K562 (cell line): Measurements from ENCODE around the gene PRELID3B. TPM values are rescaled to one million over a fixed set of nuclear protein-coding genes. Genes with fewer than 3 reads are reported as not detected.

Experiments used
- ATAC-seq: fragments of 200-7000 bp; cut with Tn5 transposase; 3 replicates; pipeline ENCODE4 v1.9.1; 2020; ENCODE audit warnings: moderate library complexity
- BruUV-seq: library from RNA; stranded (reverse); fragments of 400-500 nt; replicated peaks from 2 replicates; lab custom pipeline; 2021; lab: Mats Ljungman, UMichigan
- CTCF ChIA-PET: fragments of 300-600 bp; formaldehyde crosslinking; extraction: SDS; loops from one replicate; lab custom pipeline; 2021; ENCODE audit warnings: low intra/inter-chr PET ratio; lab: Yijun Ruan, JAX
- POLR2A ChIA-PET: fragments of 300-600, 350-650 bp; sonication (Branson Sonifier 250); formaldehyde crosslinking; extraction: SDS; loops from one replicate; lab custom pipeline; 2021; ENCODE audit warnings: antibody characterized with exemption, inconsistent platforms; lab: Yijun Ruan, JAX
- DNase-seq, 4 experiments: peaks; one replicate each; pipeline versions ENCODE4 v3.0.0 to v3.0.0-alpha.2; 2011 to 2018; ENCODE audit warnings: low spot score in 3 of 4, mixed read lengths in 3 of 4; ENCODE audit errors: extremely low read depth in 1 of 4
- FAIRE-seq: peaks from 2 replicates; lab custom pipeline; 2011; peaks lifted over from hg19 to GRCh38; lab: Jason Lieb, UNC
- H2AFZ ChIP-seq: 2 replicates; pipeline ENCODE4 v1.6.0; 2011; ENCODE audit warnings: low read depth, low read length, control low read depth, inconsistent platforms
- H3K27ac ChIP-seq: fragments of 200-600 bp; 3 replicates; pipeline ENCODE4 v1.8.0; 2011; ENCODE audit warnings: low read depth, mild to moderate bottlenecking, control low read depth, inconsistent platforms, low read length, moderate library complexity, mixed read lengths; ENCODE audit errors: extremely low read depth
- H3K27me3 ChIP-seq, 2 experiments: fragments of 300-600 bp in 1 of 2; 2 replicates in 1 of 2; 3 replicates in 1 of 2; pipeline versions ENCODE4 v1.6.0 to v1.8.0; 2011; ENCODE audit warnings: inconsistent platforms in 2 of 2, low read length in 2 of 2, mild to moderate bottlenecking in 1 of 2, mixed read lengths in 1 of 2, moderate library complexity in 1 of 2; ENCODE audit not compliant: control insufficient read depth in 2 of 2, insufficient read depth in 2 of 2
- H3K36me3 ChIP-seq: fragments of 300-600 bp; 3 replicates; pipeline ENCODE4 v1.8.0; 2011; ENCODE audit warnings: mild to moderate bottlenecking, low read length, inconsistent platforms; ENCODE audit not compliant: control insufficient read depth, insufficient read depth
- H3K4me1 ChIP-seq, 2 experiments: fragments of 200-600 bp in 1 of 2; replicated peaks in 1 of 2; 2 replicates in 1 of 2; 3 replicates in 1 of 2; pipeline versions ENCODE4 v1.5.1 to v1.8.0; 2011; ENCODE audit warnings: inconsistent platforms in 2 of 2, low read length in 2 of 2, mild to moderate bottlenecking in 1 of 2, mixed read lengths in 1 of 2, moderate library complexity in 1 of 2; ENCODE audit not compliant: control insufficient read depth in 2 of 2, insufficient read depth in 2 of 2
- H3K4me2 ChIP-seq: 2 replicates; pipeline ENCODE4 v1.6.1; 2011; ENCODE audit warnings: low read length, control low read depth, inconsistent platforms, mixed read lengths; ENCODE audit not compliant: insufficient read depth
- H3K4me3 ChIP-seq: fragments of 200-600 bp; sonication (generic), shearing (Covaris generic); 2 replicates; pipeline ENCODE4 v1.5.1; 2016; ENCODE audit warnings: control low read depth, inconsistent platforms
- H3K79me2 ChIP-seq: fragments of 200-600 bp; 3 replicates; pipeline ENCODE4 v1.8.0; 2011; ENCODE audit warnings: low read length, inconsistent platforms; ENCODE audit not compliant: control insufficient read depth, insufficient read depth
- H3K9ac ChIP-seq, 2 experiments: 2 replicates each; pipeline versions ENCODE4 v1.6.0 to v1.6.1; 2011; ENCODE audit warnings: low read depth in 2 of 2, low read length in 2 of 2, control low read depth in 1 of 2, inconsistent platforms in 1 of 2, mild to moderate bottlenecking in 1 of 2, mixed read lengths in 1 of 2; ENCODE audit not compliant: insufficient read depth in 1 of 2
- H3K9me1 ChIP-seq: one replicate; pipeline ENCODE4 v1.6.0; 2011; ENCODE audit warnings: inconsistent platforms, mild to moderate bottlenecking, low read length, moderate library complexity; ENCODE audit not compliant: control insufficient read depth, insufficient read depth
- H3K9me3 ChIP-seq: replicated peaks from 2 replicates; pipeline ENCODE4 v1.5.1; 2011; ENCODE audit warnings: low read depth, low read length, inconsistent platforms; ENCODE audit not compliant: control insufficient read depth, insufficient read depth
- H4K20me1 ChIP-seq: replicated peaks from 2 replicates; pipeline ENCODE4 v1.6.1; 2011; ENCODE audit warnings: low read length, inconsistent platforms, mixed read lengths; ENCODE audit not compliant: control insufficient read depth, insufficient read depth
- CHAMP1 ChIP-seq: fragments of 450-650 bp; IDR thresholded peaks from 2 replicates; pipeline ENCODE4 v1.6.1; 2016; ENCODE audit warnings: mild to moderate bottlenecking
- HEY1 ChIP-seq: fragments of 250-450 bp; sonication (Bioruptor Pico); IDR thresholded peaks from 2 replicates; pipeline ENCODE4 v1.5.0; 2020; ENCODE audit warnings: mild to moderate bottlenecking, moderate library complexity, borderline replicate concordance
- KLF1 ChIP-seq: fragments of 450-650 bp; IDR thresholded peaks from 2 replicates; pipeline ENCODE4 v1.6.1; 2016; ENCODE audit warnings: missing genetic modification characterization, missing compliant biosample characterization
- MAZ ChIP-seq, 2 experiments: fragments of 450-650 bp in 1 of 2; sonication (generic) in 1 of 2; formaldehyde crosslinking; IDR thresholded peaks in 1 of 2; conservative IDR thresholded peaks in 1 of 2; 2 replicates each; pipeline versions ENCODE4 v1.4.0 to v1.5.0; 2020; ENCODE audit warnings: mild to moderate bottlenecking in 1 of 2, missing genetic modification reagents in 1 of 2
- MCM3 ChIP-seq: fragments of 450-650 bp; IDR thresholded peaks from 2 replicates; pipeline ENCODE4 v1.6.1; 2016
- RBM34 ChIP-seq: fragments of 200-400 bp; formaldehyde crosslinking; IDR thresholded peaks from 2 replicates; pipeline ENCODE4 v1.6.1; 2018; ENCODE audit warnings: low read length, borderline replicate concordance; ENCODE audit not compliant: insufficient read depth
- ZKSCAN3 ChIP-seq: fragments of 250-450 bp; sonication (Bioruptor Pico); IDR thresholded peaks from 2 replicates; pipeline ENCODE4 v1.4.0; 2020
- ZNF224 ChIP-seq: sonication (generic); formaldehyde crosslinking; IDR thresholded peaks from 2 replicates; pipeline ENCODE4 v1.8.0; 2022; ENCODE audit warnings: mild to moderate bottlenecking, missing genetic modification reagents
- ZNF785 ChIP-seq: fragments of 250-450 bp; sonication (Bioruptor Pico); IDR thresholded peaks from 2 replicates; pipeline ENCODE4 v1.4.0; 2020; ENCODE audit warnings: mild to moderate bottlenecking
- WGBS: fragments of 100-300 bp; shearing (Covaris generic); methylation state at CpG from one replicate; pipeline ENCODE4 v1.1.6; 2016; ENCODE audit warnings: low coverage, mixed read lengths; ENCODE audit not compliant: insufficient coverage; ENCODE audit errors: missing lambda C conversion rate; 5-methylcytosine and 5-hydroxymethylcytosine counted together
- in situ Hi-C: fragments of 300-500 bp; cut with MboI; formaldehyde crosslinking; loops from 4 replicates; pipeline ENCODE4 v1.15.0; 2018; ENCODE audit warnings: inconsistent platforms, mixed read lengths
- intact Hi-C: fragments of 100-400 bp; cut with micrococcal nuclease; formaldehyde crosslinking; loops from 2 replicates; pipeline ENCODE4 v1.14.2; 2022
- polyA plus RNA-seq, 8 experiments: library from polyadenylated mRNA; depleted of rRNA in 4 of 8; stranded (reverse) in 5 of 8; unstranded in 3 of 8; fragments of >200 nt; fragmentation: Nextera tagmentation in 2 of 8; fragmentation: Illumina TruSeq in 1 of 8; extraction: Ambion mirVana in 2 of 8; extraction: Trizol in 1 of 8; gene quantifications; 2 replicates each; pipeline versions ENCODE4 v1.2.1 to v1.2.3, GENCODE V29; 2011 to 2014; ENCODE audit warnings: inconsistent platforms in 1 of 8, missing spikeins in 1 of 8
- total RNA-seq, 7 experiments: library from RNA; depleted of rRNA in 6 of 7; stranded (reverse); fragments of >200 nt in 6 of 7; fragmentation: Illumina TruSeq in 2 of 7; extraction: Trizol in 2 of 7; gene quantifications; 2 replicates each; pipeline versions ENCODE4 v1.2.1 to v1.2.3, GENCODE V29; 2011 to 2021; ENCODE audit warnings: low replicate concordance in 1 of 7
- TF ChIP-seq, protein P1 (sequence below): IDR thresholded peaks from 3 replicates; pipeline ENCODE4 v1.6.1; 2011; ENCODE audit warnings: borderline replicate concordance, mild to moderate bottlenecking; ENCODE audit not compliant: insufficient read length, insufficient read depth
- TF ChIP-seq, protein P2 (sequence below): fragments of 250-450 bp; sonication (Bioruptor Pico); IDR thresholded peaks from 2 replicates; pipeline ENCODE4 v1.4.0; 2020; ENCODE audit warnings: mild to moderate bottlenecking

PRELID3B gene
- total and polyA plus RNA-seq, 9 of the 15 experiments (the other 6 are each of a cell fraction or from before 2014, with no cell fraction given) = 77.0 to 186 (median 101) TPM

GRCh38 chr20:58989196-58989595 lies 53.4 kb downstream of the PRELID3B start:
- TF ChIP-seq ZKSCAN3 (CRISPR knock-in tag) (no peak), ZNF785 (CRISPR knock-in tag) (no peak), HEY1 (CRISPR knock-in tag) (no peak), CHAMP1 (no peak), MAZ (CRISPR knock-in tag; conservative IDR thresholded peaks at IDR 0.05 in 1 of 2, IDR thresholded peaks at IDR 0.05 in 1 of 2) (no peak), RBM34 (no peak), MCM3 (no peak), ZNF224 (CRISPR knock-in tag) (no peak), KLF1 (tag) (no peak)
- TF ChIP-seq, protein P1, sequence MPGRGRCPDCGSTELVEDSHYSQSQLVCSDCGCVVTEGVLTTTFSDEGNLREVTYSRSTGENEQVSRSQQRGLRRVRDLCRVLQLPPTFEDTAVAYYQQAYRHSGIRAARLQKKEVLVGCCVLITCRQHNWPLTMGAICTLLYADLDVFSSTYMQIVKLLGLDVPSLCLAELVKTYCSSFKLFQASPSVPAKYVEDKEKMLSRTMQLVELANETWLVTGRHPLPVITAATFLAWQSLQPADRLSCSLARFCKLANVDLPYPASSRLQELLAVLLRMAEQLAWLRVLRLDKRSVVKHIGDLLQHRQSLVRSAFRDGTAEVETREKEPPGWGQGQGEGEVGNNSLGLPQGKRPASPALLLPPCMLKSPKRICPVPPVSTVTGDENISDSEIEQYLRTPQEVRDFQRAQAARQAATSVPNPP = no peak
- TF ChIP-seq, protein P2, sequence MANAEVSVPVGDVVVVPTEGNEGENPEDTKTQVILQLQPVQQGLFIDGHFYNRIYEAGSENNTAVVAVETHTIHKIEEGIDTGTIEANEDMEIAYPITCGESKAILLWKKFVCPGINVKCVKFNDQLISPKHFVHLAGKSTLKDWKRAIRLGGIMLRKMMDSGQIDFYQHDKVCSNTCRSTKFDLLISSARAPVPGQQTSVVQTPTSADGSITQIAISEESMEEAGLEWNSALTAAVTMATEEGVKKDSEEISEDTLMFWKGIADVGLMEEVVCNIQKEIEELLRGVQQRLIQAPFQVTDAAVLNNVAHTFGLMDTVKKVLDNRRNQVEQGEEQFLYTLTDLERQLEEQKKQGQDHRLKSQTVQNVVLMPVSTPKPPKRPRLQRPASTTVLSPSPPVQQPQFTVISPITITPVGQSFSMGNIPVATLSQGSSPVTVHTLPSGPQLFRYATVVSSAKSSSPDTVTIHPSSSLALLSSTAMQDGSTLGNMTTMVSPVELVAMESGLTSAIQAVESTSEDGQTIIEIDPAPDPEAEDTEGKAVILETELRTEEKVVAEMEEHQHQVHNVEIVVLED (CRISPR knock-in tag) = no peak
- peaks cover 98% of the 10 kb centered on the region for H3K36me3 ChIP-seq
- peaks cover under 1% of the 10 kb centered on the region in 2 experiments; a peak in 3 of 5 replicates for H3K4me1 ChIP-seq
- ChIA-PET CTCF (no interaction called here), POLR2A (interaction anchor here (0.8 to 1.4 kb wide), 2 partner anchors 9 to 15 kb away, joined by 3 to 6 read pairs; partner anchors contain the start of gene NELFCD)
- no peak overlapping the region for H2AFZ ChIP-seq
- H3K27ac ChIP-seq = no peak overlapping the region
- H4K20me1 ChIP-seq = peaks cover 4% of the 10 kb centered on the region; the same call in 1 of the 2 replicates
- H3K4me2 ChIP-seq = no peak overlapping the region
- H3K4me3 ChIP-seq = no peak overlapping the region
- BruUV-seq = no TSS peak
- no peaks in the 10 kb centered on the region for H3K27me3 ChIP-seq
- no peaks in the 10 kb centered on the region for H3K9me1 ChIP-seq
- H3K79me2 ChIP-seq = peaks cover 34% of the 10 kb centered on the region
- WGBS = 92% methylated on average over 10 of the region's 10 CpGs
- peak overlapping the region in 1 of 2 experiments; percentile 61; a peak in 1 of 4 replicates for H3K9ac ChIP-seq
- H3K9me3 ChIP-seq = no peaks in the 10 kb centered on the region
- in situ Hi-C loops = no loop called here
- intact Hi-C loops = no loop called here
- no peak for DNase-seq
- no peak for ATAC-seq
- no peak for FAIRE-seq
